Measurements from ENCODE around the gene LSM10.

Gene LSM10

GRCh38 chr1:36382231-36382630 lies 15.5 kb downstream of the LSM10 start:
- DNase-seq = no peak

- DNase-seq = no peak
Observed at GRCh38 chr1:36381405-36381804, 16.3 kb downstream of the LSM10 start.

GRCh38 chr1:36380782-36381181 lies 16.9 kb downstream of the LSM10 start:
- no peak for DNase-seq

GRCh38 chr1:36380143-36380619 lies 17.5 kb downstream of the LSM10 start:
- no peak for DNase-seq

GRCh38 chr1:36377791-36378492 lies 19.8 kb downstream of the LSM10 start:
- DNase-seq = peak; percentile 17

- DNase-seq = no peak
Observed at GRCh38 chr1:36372617-36373016, 25.1 kb downstream of the LSM10 start.

DNA sequence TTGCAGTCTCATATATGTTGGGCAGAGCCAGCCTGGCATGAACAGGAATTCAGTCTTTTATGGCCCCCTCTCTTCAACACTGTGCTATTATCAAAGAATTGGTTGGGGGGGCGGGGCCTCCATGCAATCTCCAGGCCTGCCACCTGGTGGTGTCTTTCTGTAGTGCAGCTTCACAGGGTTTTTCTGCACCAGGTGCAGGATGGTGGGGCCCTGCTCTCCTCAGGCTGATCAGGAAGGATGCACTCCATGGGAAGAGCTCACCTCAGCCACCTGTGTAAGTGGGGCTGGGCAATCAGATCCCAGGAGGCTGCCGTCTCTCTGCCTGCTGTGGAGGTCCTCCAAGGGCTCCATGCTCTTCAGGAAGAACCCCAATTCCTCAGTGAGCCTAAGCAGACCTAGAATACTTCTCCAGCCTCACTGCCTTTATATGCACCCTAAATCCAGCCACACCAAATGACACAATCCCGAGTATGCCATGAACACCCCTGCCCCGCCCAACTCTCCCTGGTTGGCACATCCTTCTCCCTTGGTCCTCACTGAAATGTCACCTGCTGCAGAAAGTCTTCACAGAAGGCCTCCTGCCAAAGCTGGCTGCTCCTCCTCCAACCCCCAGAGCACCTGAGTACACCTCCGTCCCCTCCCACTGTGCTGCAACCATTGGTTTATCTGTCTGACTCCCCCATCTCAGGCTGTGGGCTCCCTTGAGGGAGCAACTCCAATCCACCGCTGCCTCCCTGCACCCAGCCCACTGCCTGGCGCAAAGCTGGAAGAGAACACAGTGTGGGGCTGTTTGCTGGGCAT lies 28.4 kb downstream of the LSM10 start:
- peak; percentile 84 for DNase-seq

DNA sequence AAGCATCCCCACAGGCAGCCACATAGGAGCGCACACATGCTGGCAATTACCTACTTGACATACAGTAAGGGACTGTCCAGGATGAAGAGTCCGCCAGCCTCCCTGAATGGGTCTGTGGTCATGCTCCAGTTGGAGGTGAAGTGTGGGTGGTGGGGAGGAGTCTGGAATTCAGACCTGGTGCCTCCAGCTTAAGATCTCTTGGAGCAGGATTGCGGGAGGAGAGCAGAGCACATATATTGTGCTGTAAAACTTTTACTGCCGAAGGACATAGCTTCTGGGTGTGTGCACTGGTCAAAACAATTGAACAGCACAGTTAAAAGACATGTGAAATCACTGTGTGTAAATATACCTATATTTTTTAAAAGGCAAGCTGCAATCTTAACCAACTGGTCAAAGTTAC lies 29.9 kb downstream of the LSM10 start:
- no peak for DNase-seq

- peak; percentile 48 for DNase-seq
Observed at GRCh38 chr1:36367066-36367465, 30.6 kb downstream of the LSM10 start.

GRCh38 chr1:36366091-36366661 lies 31.5 kb downstream of the LSM10 start:
- peak; percentile 66 for DNase-seq

DNA sequence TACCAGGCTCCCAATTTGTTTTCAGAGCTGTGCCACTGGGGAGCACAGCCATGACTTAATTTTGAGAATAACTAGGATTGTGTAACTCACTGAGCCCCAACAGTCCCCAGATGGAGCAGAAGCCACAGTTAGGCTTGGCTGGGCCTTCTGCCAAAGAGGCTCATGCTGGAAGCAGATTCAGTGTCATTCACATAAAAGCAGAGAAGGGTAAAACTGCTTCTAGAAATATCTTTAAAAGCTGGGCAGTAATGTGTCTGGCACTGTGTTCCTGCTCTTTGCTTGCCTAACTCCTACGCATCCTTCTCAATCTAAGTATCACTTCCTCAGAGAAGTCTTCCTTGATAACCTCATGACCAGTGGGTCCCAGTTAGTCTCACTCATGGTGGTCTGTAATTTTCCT lies 32.3 kb downstream of the LSM10 start:
- no peak for DNase-seq

DNA sequence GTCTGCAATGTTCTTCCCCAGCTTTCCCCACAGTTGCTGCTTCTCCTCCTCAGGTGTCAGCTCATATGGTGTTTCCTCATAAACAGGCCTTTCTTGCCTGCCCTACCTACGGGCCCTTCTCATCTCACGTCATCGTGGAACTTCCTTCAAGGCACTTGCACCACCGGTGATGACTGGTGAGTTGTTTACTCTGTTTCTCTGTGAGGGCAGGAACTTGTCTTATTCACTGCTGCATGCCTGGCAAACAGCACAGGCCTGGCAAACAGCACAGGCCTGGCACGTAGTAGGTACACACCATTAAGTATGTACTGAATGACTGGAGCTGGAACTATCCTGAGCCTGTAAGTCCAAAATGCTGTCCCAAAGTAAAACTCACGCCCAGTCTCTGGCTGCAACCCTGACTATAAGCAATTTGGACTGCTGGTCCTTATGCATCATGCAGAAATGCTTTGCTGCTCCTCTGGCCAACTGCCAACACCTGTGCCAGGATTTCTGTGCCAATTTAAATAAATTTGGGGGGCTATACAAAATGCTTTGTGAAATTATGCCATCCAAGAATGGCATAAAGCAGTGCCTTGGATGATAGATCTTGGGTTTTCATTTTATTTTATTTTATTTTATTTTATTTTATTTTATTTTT lies 37.7 kb downstream of the LSM10 start:
- DNase-seq = peak; percentile 44

GRCh38 chr1:36359383-36359782 lies 38.3 kb downstream of the LSM10 start:
- DNase-seq = no peak

DNA sequence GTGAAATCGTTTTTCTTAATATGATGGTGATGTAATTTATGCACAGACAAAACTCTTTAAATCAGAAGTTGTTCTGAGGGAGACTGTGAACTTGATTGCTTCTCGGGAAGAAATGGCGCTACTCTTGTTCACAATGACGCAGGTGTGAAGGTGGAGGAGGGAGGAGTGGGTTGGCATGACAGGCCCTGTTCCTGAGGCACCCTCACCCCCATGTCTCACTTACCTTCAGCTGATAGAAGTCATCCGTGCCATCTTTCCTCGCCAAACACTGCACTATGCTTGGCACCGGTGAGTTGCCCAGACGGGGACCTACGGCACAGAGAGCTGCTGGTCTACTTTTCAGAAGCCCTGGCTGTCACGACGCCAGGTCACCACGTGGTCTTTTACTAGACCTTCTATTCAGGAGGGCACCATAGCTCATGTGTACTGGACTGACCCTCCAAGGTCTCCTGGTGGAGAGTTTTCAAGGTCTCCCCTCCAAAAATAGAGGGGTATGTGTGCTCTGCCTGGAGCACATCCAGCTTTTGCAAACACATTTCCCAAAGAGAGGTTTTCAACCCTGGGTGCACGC lies 39.1 kb downstream of the LSM10 start:
- no peak for DNase-seq

- DNase-seq = no peak
Observed at GRCh38 chr1:36355811-36356210, 41.9 kb downstream of the LSM10 start.

DNA sequence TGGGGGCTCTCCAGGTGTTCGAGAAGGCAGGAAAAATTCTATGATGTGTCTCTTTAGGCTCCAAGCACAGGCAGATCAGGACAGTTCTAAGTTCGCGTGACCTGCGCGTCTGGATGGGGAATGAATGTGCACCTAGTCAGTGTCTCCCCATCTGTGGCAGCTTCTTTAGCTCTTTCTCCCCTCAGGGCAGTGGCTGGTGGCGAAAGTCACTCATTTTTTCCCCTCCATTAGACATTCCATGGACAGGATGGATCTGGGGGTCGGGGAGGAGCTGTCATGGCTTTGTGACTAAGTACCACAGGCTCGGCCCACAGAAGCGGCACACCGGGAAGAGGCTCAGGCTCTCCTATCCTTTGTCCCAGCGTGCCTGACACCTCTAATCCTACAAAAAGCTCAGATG lies 43.2 kb downstream of the LSM10 start:
- no peak for DNase-seq

GRCh38 chr1:36352910-36353878 lies 44.5 kb downstream of the LSM10 start:
- DNase-seq = no peak

GRCh38 chr1:36352125-36352909 lies 45.4 kb downstream of the LSM10 start:
- no peak for DNase-seq

DNA sequence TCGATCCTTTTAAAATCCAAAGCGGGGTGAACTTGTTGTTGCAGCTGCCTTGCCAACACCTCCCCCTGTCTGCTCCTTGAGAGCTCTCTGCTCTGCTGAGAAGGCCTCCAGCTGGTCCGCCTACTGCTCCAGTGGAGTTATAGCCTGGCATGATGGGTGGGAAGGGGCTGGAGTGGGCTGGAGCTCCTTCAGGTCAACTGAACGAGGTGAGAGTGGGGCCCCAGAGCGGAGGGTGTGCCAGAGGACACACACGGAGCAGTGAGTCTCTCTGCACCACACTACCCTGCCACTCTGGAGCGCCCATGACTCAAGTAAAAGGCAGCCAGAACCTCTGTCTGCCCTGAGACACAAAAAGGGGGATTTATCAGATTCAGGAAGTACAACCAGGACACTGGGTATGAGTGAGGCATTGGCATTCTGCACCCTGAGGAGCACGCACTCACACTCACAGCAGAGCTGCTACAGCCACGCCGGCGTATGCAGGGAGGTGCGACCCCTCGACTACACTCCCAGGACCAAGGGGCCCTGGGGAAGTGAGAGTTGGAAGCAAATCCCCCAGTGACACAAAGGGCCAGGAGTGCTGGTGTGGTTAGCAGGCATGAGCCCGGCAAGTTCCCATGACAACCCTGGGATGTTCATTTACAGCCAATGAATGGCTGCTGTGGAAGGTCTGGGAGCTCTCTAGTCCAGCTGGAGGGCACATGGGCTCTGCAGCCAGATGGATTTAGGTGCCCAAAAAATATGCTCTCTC lies 46.3 kb downstream of the LSM10 start:
- DNase-seq = no peak

GRCh38 chr1:36350659-36351226 lies 47.0 kb downstream of the LSM10 start:
- DNase-seq = peak; percentile 63
